GM15510 (cell line): ENCODE data around the gene PHB1.

Experiments
- POLR2A ChIP-seq: IDR thresholded peaks from 3 replicates; pipeline ENCODE4 v1.6.1; 2011; ENCODE audit warnings: borderline replicate concordance; ENCODE audit not compliant: insufficient read length; ENCODE audit errors: extremely low read depth

PHB1 gene

DNA sequence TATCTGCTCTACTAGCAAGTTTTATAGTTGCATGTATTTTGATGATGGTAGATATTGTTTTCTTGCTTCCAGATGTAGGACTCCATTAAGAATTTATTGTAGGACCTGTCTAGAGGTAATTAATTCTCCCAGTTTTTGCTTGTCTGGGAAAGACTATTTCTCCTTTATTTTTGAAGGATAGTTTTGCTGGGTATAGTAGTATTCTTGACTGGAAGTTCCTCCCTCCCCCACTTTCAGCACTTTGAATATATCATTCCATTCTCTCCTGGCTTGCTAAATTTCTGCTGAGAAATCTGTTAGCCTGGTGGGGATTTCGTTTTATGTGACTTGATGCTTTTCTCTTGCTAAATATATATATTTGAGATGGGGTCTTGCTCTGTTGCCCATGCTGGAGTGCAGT lies 8.0 kb upstream of the PHB1 start:
- no peak for TF ChIP-seq POLR2A

DNA sequence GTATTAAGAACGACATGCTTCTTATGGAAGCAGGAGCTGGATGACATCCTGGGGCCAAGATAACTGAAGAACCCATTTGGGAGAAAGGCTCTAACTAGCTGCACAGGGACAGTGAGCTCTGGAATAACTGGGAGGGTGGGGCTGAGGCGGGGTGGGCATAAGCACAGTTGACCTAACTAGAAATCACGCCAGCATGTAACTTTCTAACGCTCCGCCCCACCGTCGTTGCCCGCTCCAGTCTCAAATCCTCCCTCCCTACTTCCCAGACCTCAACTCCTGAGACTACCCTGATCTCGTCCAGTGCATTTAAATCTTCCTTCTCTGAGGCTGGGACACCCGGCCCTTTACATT lies 436 bp downstream of the PHB1 start:
- no peak for TF ChIP-seq POLR2A

DNA sequence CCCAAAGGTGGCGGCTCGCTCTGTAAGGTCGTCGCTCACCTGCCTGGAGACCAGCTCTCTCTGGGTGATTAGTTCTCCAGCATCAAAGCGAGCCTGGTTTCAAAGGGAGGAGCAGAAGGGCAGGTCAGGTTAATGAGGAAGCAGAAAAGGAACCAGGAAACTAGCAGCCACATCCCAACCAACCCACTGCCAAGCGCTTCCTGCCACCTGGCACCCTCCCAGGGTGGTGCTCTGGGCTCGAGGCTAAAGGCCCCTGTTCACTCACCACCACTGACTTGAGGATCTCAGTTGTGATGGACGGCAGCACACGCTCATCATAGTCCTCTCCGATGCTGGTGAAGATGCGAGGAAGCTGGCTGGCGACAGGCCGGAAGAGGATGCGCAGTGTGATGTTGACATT lies 5.6 kb downstream of the PHB1 start:
- no peak for TF ChIP-seq POLR2A

DNA sequence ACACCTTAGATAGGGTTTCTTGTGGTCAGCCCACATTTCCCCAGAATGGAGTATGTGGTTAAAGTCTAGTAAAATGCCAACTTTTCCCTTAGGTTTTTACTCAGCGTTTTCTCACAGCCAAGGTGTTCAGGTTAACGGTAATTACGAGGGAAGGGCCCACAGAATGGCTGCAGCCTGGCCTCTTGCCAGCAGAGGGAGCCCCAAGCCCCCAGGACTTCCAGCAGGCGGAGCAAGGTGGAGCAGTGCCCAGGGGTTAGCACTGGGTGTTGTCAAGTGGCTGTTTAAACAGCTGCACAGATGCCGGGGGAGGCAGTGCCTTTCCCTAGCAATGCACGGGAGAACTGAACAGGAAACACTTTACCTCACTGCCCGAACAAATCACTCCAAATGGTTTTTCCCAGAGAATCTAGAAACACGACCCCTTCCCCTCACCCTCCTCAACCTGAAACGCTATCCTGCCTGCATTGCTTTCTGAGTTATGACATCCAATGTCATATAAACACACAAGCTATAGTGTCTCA lies 6.6 kb downstream of the PHB1 start:
- no peak for TF ChIP-seq POLR2A

DNA sequence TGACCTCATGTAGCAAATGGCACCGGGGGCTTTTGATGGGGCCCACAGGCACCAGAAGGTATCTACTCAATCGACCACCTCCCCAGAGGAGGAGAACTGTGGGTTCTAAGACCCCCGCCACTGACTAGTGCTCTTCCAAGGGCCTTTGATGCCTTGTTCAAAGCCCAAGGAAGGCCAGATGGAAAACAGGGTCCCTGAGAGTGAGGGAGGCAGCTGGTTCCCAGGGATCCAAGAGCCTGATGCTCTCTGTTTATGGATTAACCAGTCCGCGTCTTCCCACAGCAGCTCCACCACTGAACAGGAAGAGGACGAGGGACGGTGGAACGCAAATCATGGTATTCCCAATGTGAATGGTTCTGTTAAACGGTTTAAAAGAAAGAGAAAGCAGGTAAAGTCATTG lies 7.6 kb downstream of the PHB1 start:
- no peak for TF ChIP-seq POLR2A

DNA sequence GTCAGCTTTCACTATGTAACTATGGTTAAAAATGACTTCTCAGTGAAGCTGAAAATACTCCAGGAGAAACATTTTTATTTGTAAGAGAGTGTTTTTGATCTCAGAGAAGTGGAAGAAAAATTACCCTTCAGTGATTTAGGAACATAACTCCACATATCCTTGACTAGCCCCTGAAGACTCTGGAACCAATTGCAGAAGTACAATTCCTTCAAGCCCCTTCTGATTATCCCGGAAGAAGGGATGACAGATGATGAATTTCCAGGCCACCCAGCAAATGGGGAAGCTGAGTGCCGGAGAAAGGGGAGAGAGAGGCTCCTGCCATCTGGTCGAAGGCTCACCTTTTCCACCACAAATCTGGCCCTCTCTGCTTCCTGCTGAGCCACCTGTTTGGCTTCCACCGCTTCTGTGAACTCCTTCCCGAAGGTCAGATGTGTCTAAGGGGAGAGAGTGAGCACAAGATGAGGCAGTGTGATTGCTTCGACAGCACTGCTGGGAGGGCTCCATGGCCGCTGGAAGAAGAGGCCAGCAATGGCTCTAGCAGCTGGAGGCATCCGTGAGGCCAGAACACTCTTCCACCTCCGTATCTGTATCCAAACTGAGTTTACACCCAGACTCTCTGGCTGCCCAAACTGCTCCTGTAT lies 8.1 kb downstream of the PHB1 start:
- TF ChIP-seq POLR2A: no peak

DNA sequence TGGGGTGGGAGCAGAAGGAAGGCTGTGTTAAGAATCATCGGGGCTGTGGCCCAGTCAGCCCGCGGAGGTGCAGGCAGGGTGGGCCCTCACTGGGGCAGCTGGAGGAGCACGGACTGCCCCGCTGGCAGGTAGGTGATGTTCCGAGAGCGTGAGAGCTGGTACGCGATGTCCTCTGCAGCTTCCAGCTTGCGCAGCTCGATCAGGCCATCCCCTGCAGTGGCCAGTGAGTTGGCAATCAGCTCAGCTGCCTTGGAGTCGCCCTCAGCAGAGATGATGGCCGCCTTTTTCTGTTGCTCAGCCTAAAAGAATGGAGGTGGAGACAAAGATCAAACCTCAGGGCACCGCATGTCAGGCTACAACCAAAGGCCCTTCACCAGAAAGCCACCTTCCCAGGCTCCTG lies 9.8 kb downstream of the PHB1 start:
- no peak for TF ChIP-seq POLR2A

DNA sequence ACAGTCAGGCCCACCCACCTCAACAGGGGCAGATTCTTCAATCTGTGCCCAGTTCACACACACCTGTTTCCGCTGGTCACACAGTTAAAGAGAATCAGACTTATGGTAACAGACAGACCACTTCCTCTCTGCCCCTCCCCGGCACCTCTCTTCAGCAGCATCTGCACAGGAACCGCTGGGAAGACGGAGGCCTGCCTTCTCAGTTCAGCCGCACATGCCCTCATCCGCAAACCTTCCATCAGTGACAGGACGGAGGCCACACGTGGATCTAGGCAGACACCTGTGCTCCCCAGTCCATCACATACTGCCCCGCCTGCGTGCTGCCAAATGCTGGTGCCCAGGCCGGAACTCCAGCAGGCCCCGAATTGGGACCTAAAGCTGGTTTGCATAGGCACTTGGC lies 10.3 kb downstream of the PHB1 start:
- no peak for TF ChIP-seq POLR2A

DNA sequence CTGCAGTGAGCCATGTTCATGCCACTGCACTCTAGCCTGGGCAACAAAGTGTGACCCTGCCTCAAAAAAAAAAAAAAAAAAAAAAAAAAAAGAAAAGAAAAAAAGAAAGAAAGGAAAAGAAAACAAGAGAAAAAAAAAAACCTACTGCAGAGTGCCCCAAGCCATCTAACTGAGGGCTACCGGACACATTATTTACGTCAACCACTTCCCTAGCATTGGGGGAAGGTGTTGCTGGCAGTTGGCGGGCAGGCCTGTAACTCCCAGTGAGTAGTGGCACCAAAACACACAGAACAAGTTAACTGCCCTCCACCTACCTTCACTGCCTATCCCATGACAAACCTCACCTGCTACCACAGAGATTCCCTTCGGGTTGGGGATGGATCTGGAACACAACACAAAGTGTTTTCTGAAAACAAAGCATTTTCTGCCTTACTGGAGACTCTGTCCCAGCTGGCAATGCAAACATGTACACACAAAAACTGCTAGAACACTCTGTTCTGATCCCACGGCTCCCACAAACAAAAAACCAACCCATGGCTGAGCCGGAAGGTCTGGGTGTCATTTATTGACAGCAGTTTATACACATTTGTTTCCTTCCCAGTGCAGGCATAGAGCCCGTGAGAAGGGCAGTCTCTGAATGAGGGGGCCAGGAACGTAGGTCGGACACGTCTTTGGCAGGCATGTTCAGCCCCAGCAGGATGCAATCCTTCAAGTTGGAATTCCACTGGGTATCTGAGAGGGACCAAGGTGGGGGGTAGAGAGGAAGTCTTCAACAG lies 11.0 kb downstream of the PHB1 start:
- no peak for TF ChIP-seq POLR2A

DNA sequence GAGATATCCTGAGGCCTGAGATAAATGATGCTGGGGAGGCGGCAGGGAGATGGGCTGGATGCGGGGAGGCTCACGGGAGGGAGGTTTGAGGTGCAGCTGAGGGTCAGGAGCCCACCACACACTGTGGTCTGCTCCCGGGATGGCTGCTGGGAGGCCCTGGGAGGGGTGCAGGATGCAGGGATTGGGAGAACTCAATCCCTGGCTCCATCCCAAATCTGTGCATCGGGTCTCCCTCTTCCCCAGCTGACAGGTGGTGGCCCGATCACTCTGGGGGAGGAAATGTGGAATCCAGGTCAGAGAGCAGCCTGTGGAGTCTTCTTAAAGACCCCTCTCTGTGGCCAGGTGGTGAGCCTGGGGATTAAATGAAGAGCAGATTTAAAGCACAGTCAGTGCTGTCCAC lies 12.0 kb downstream of the PHB1 start:
- no peak for TF ChIP-seq POLR2A

DNA sequence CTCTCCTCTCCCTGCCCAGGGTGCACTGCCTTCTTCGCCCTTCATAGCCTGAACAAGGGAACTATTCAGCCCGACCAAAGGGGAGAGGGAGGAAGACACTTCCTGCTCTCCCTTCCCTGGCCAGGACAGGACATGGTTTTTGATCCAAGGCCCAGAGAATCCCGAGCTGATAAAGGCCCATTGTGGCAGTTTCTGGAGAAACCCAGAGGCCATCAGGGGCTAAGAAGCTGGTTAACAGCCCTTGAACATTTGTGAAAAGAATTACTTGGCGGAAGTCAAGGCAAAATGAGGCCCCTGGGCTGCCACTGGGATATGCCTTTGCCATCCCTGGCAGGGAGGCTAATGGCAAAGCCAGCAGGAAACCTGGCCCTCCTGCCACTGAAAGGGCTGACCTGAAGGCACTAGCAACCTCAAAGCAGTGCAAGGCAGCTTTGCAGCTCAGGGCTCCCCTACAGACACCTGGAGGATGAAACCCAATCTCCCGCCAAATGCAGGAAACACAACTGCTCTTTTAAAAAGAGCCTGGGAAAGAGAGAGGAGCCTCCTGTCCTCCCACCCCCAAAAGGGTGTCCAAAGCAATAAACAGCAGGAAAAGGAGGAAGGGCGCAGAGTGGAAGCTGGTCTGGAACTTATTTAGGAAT lies 12.6 kb downstream of the PHB1 start:
- no peak for TF ChIP-seq POLR2A

DNA sequence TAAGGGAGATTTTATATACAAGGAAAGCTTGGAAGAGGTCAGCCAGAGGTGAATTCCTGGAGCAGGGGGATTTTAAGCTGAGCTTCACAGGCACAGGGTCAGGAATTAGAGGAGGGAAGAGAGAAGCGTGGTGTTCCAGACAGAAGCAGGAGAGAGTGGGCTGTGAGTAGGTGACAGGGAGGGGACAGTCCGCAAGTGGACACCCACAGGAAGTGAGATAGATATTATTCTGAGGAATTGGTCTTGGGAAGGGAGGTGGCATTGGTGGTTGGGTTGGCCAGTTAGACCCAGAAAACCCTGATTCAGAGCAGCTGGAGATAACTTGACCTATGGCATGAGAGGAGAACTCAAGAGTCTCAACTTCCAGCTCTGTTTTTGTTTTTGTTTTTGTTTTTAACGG lies 14.7 kb downstream of the PHB1 start:
- TF ChIP-seq POLR2A: no peak

DNA sequence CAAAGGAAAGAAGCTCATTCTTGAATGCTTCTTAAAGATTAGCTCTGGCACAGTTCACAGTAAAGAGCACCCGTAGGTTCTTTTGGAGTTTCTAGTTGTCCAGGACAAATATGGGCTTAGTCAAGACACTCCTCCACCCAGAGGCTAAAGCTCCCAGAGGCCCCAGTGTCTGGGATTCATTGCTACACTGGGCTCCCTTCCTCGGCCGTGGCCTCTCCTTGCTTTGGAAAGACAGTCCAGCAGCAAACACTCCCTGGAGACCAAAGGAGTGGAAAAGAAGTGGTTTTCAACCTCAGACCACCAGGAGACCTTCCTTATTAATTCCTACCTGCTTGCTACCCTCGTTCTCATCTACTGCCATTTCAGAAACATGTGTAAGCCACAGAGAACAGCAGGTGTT lies 17.1 kb downstream of the PHB1 start:
- TF ChIP-seq POLR2A: no peak

DNA sequence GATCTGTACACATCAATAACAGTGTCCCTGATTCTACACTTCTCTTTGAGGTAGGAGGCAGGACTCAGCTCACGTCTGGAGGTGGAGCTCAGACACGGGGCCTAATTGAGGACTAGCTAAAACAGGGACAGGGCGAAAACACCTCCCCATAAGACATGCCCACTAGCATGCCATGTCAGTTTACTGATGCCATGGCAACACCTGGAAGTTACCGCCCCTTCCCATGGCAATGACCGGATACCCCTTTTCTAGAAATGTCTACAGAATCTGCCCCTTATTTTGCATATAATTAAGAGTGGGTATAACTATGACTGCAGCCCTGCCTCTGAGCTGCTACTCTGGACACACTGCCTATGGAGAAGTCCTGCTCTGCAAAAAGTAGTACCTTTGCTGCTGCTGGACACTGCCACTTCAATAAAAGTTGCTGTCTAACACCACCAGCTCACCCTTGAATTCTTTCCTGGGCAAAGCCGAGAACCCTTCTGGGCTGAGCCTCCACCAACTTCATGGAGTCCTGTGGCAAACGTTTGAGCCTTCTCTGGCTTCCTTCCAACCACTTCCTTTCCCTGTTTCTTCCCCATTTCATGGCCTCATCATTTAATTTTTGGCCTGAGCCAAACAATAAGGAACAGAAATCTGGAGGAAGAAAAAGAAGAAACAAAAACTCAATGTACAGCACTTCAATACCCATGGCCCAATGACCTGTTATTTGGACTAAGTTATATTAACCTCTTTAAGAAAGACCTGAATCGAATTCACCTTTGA lies 21.0 kb downstream of the PHB1 start:
- no peak for TF ChIP-seq POLR2A
